Muscle layer of duodenum (tissue), 2 donors: ENCODE results near the gene KRTAP10-6.
A peak's percentile ranks its signal among the peaks of the same experiment; 100 is the strongest.
"Not testable (repeated sequence)": the region's sequence is repeated elsewhere in the genome, so short reads cannot be mapped to it uniquely, and the experiment has no call there.

Experiments
- H3K27ac ChIP-seq: one replicate; pipeline ENCODE4 v1.7.0; 2013; ENCODE audit warnings: mild to moderate bottlenecking, low read length
- H3K27me3 ChIP-seq: one replicate; pipeline ENCODE4 v1.7.0; 2013; ENCODE audit warnings: low read depth, mild to moderate bottlenecking, control low read depth, low read length
- H3K36me3 ChIP-seq, 2 donors: one replicate each; pipeline ENCODE4 v1.7.0; 2013; ENCODE audit warnings: low read length in 2 of 2, control low read depth in 1 of 2, mild to moderate bottlenecking in 1 of 2; ENCODE audit not compliant: insufficient read depth in 2 of 2, control insufficient read depth in 1 of 2
- H3K4me1 ChIP-seq, 2 donors: one replicate each; pipeline ENCODE4 v1.7.0; 2013; ENCODE audit warnings: low read length in 2 of 2, mild to moderate bottlenecking in 2 of 2, control low read depth in 1 of 2, moderate library complexity in 1 of 2; ENCODE audit not compliant: insufficient read depth in 2 of 2, control insufficient read depth in 1 of 2
- H3K4me3 ChIP-seq, 2 donors: one replicate each; pipeline ENCODE4 v1.7.0; 2013; ENCODE audit warnings: low read length in 2 of 2, low read depth in 1 of 2, mild to moderate bottlenecking in 1 of 2
- H3K9me3 ChIP-seq, 2 donors: one replicate each; pipeline ENCODE4 v1.7.0; 2013; ENCODE audit warnings: low read length in 2 of 2, control low read depth in 1 of 2, mild to moderate bottlenecking in 1 of 2; ENCODE audit not compliant: control insufficient read depth in 1 of 2
- donor health status: healthy.

The KRTAP10-6 gene

GRCh38 chr21:44592446-44593311 lies at the start of gene KRTAP10-6:
Gene KRTAP10-6 (minus strand): TSS chr21:44592505. CDS start chr21:44592484, 21 bp downstream.
- H3K27ac ChIP-seq = no peak within 1 kb of the TSS
- H3K4me3 ChIP-seq = no peak within 1 kb of the TSS
- H3K36me3 ChIP-seq = no peaks in the 10 kb centered on the region
- no peaks in the 10 kb centered on the region for H3K9me3 ChIP-seq
- H3K4me1 ChIP-seq = no peaks in the 10 kb centered on the region
- no peaks in the 10 kb centered on the region for H3K27me3 ChIP-seq

GRCh38 chr21:44640761-44641160 lies 48.5 kb upstream of the KRTAP10-6 start:
- H3K9me3 ChIP-seq = peaks cover 17 to 27% of the 10 kb centered on the region in 2 donors
- H3K36me3 ChIP-seq = no peaks in the 10 kb centered on the region
- no peak overlapping the region for H3K27ac ChIP-seq
- no peaks in the 10 kb centered on the region for H3K27me3 ChIP-seq
- H3K4me3 ChIP-seq = no peak overlapping the region
- no peaks in the 10 kb centered on the region for H3K4me1 ChIP-seq

GRCh38 chr21:44639331-44639655 lies 47.0 kb upstream of the KRTAP10-6 start:
- Histone ChIP-seq H3K27me3 (no peaks in the 10 kb centered on the region), H3K27ac (no peak overlapping the region), H3K36me3 (no peaks in the 10 kb centered on the region), H3K4me3 (no peak overlapping the region), H3K9me3 (peaks cover 17 to 19% of the 10 kb centered on the region in 2 donors), H3K4me1 (no peaks in the 10 kb centered on the region)

- not testable (repeated sequence) for H3K27ac ChIP-seq, H3K36me3 ChIP-seq, H3K27me3 ChIP-seq, H3K4me1 ChIP-seq, H3K4me3 ChIP-seq
- H3K9me3 ChIP-seq = peaks cover 12 to 13% of the 10 kb centered on the region in 2 donors
These were observed 46.4 kb upstream of the KRTAP10-6 start for GRCh38 chr21:44638506-44639330.

GRCh38 chr21:44637851-44638348 lies 45.6 kb upstream of the KRTAP10-6 start:
- H3K4me1 ChIP-seq, H3K27me3 ChIP-seq, H3K36me3 ChIP-seq: not testable (repeated sequence)

GRCh38 chr21:44637018-44637850 lies 44.9 kb upstream of the KRTAP10-6 start, which contains the start of gene KRTAP10-10:
Gene KRTAP10-10 (plus strand): TSS chr21:44637356. CDS start chr21:44637418, 62 bp downstream.
- Histone ChIP-seq H3K27me3 (no peaks in the 10 kb centered on the region), H3K27ac (no peak within 1 kb of the TSS), H3K4me1 (no peaks in the 10 kb centered on the region), H3K36me3 (no peaks in the 10 kb centered on the region), H3K4me3 (no peak within 1 kb of the TSS), H3K9me3 (peaks cover 13% of the 10 kb centered on the region in 2 donors)

More at GRCh38 chr21:44637851-44638348, 45.6 kb upstream of the KRTAP10-6 start:
- H3K4me3 ChIP-seq, H3K27ac ChIP-seq: not testable (repeated sequence)
- H3K9me3 ChIP-seq = peaks cover 11 to 12% of the 10 kb centered on the region in 2 donors

- no peak overlapping the region for H3K27ac ChIP-seq
- peaks cover 12 to 18% of the 10 kb centered on the region in 2 donors for H3K9me3 ChIP-seq
- no peaks in the 10 kb centered on the region for H3K4me1 ChIP-seq
- H3K36me3 ChIP-seq = no peaks in the 10 kb centered on the region
- no peak overlapping the region for H3K4me3 ChIP-seq
- H3K27me3 ChIP-seq = no peaks in the 10 kb centered on the region
These were observed 44.1 kb upstream of the KRTAP10-6 start for GRCh38 chr21:44636209-44637017.

- H3K27ac ChIP-seq = no peak overlapping the region
- no peak overlapping the region for H3K4me3 ChIP-seq
- no peaks in the 10 kb centered on the region for H3K4me1 ChIP-seq
- H3K27me3 ChIP-seq = no peaks in the 10 kb centered on the region
- H3K9me3 ChIP-seq = peaks cover 7 to 19% of the 10 kb centered on the region in 2 donors
- H3K36me3 ChIP-seq = no peaks in the 10 kb centered on the region
These were observed 39.8 kb upstream of the KRTAP10-6 start for GRCh38 chr21:44632067-44632466.

- Histone ChIP-seq H3K4me3 (peak overlapping the region in 1 of 2 donors; percentile 22), H3K36me3 (no peaks in the 10 kb centered on the region), H3K27me3 (no peaks in the 10 kb centered on the region), H3K9me3 (peaks cover 7 to 19% of the 10 kb centered on the region in 2 donors), H3K27ac (no peak overlapping the region), H3K4me1 (no peaks in the 10 kb centered on the region)
These were observed 38.1 kb upstream of the KRTAP10-6 start for GRCh38 chr21:44630440-44630839.

- no peaks in the 10 kb centered on the region for H3K27me3 ChIP-seq
- H3K4me1 ChIP-seq = no peaks in the 10 kb centered on the region
- H3K36me3 ChIP-seq = no peaks in the 10 kb centered on the region
- H3K9me3 ChIP-seq = peaks cover 14 to 32% of the 10 kb centered on the region in 2 donors
- H3K4me3 ChIP-seq = no peak overlapping the region
- no peak overlapping the region for H3K27ac ChIP-seq
These were observed 36.5 kb upstream of the KRTAP10-6 start for GRCh38 chr21:44628707-44629391.
